Body of pancreas (tissue), 4 donors: ENCODE results near the gene MICAL2.

ENCODE experiments used
- CTCF ChIP-seq, 7 experiments: fragments of 450-650 bp in 4 of 7; fragments of 200-600 bp in 3 of 7; sonication (generic) in 3 of 7; IDR thresholded peaks; one replicate each; pipeline ENCODE4 v1.5.1; 2016 to 2019; ENCODE audit warnings: antibody characterized with exemption in 7 of 7
- POLR2A ChIP-seq, 3 donors: fragments of 450-650 bp; IDR thresholded peaks; one replicate each; pipeline ENCODE4 v1.6.1; 2016; ENCODE audit warnings: antibody characterized with exemption in 3 of 3, mild to moderate bottlenecking in 2 of 3

DNA sequence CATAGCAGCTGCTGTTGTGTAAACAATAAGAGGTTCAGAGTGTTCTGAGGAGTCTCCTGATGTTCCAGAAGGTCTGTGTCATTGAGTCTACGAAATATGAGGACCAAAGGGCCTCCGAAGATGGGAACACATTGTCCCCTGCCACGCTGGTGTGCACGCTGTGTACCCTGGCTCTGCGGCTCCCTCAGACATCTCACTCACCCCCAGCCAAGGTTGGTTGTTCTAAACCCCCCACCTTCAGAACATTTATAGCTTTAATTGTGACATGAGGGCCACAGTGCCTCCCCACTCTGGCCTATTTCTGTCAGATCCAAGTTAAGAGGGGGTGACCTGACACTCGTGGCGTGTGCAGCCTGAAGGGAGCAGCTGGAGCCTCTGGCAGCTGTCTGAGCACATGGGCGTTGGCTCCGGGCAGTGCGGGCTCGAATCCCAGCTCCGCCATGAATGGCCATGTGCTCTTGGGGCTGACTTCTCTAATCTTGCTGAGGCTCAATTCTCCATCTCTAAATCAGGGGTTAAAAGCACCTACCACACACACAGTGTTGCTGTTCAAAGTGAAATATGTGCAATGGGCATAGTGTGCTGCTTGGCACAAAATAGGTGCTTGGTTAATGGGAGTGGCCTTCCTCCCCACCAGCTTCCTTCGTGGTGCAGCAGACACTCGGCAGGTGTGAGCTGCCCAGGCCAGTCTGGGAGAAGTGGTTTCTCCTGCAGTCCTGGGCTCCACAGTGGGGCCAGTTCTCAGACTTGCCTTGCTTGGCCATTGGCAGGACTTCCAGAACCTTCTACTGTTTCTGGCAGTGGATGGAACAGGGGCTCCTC, 39.7 kb upstream of the MICAL2 start:
- TF ChIP-seq CTCF (IDR thresholded peaks at IDR 0.05) (no peak), POLR2A (IDR thresholded peaks at IDR 0.05) (no peak)
